ENCODE data around the gene SERPINB8.
A peak's percentile ranks its signal among the peaks of the same experiment; 100 is the strongest.

The SERPINB8 gene

GRCh38 chr18:63979409-63979920 lies 9.6 kb downstream of the SERPINB8 start:
- TF ChIP-seq ZFX (IDR thresholded peaks at IDR 0.05) (no peak), CTCF (conservative IDR thresholded peaks at IDR 0.05) (peak; percentile 87)
- no peak overlapping the region for H3K27ac ChIP-seq

GRCh38 chr18:63980027-63980426 lies 10.1 kb downstream of the SERPINB8 start:
- TF ChIP-seq CTCF (conservative IDR thresholded peaks at IDR 0.05) (no peak), ZFX (IDR thresholded peaks at IDR 0.05) (no peak)
- no peak overlapping the region for H3K27ac ChIP-seq

GRCh38 chr18:63980896-63981460 lies 11.1 kb downstream of the SERPINB8 start:
- H3K27ac ChIP-seq = no peak overlapping the region
- TF ChIP-seq CTCF (conservative IDR thresholded peaks at IDR 0.05) (no peak), ZFX (IDR thresholded peaks at IDR 0.05) (no peak)

- no peak overlapping the region for H3K27ac ChIP-seq
- TF ChIP-seq ZFX (IDR thresholded peaks at IDR 0.05) = no peak
- no peak for TF ChIP-seq CTCF (conservative IDR thresholded peaks at IDR 0.05)
Measured at GRCh38 chr18:63981719-63982118, 11.8 kb downstream of the SERPINB8 start.

GRCh38 chr18:63982361-63982760 lies 12.5 kb downstream of the SERPINB8 start:
- TF ChIP-seq ZFX (IDR thresholded peaks at IDR 0.05) (no peak), CTCF (conservative IDR thresholded peaks at IDR 0.05) (no peak)
- H3K27ac ChIP-seq = no peak overlapping the region

- TF ChIP-seq CTCF (conservative IDR thresholded peaks at IDR 0.05) (no peak), ZFX (IDR thresholded peaks at IDR 0.05) (no peak)
- no peak overlapping the region for H3K27ac ChIP-seq
Measured at GRCh38 chr18:63986885-63987284, 17.0 kb downstream of the SERPINB8 start.

- TF ChIP-seq CTCF (conservative IDR thresholded peaks at IDR 0.05) = no peak
Measured at GRCh38 chr18:63987743-63988142, 17.9 kb downstream of the SERPINB8 start.

More at GRCh38 chr18:63987743-63988142, 17.9 kb downstream of the SERPINB8 start:
- H3K27ac ChIP-seq = no peak overlapping the region
